Transverse colon (tissue), 4 donors: ENCODE data around the gene PPARGC1A.

ENCODE experiments used
- EP300 ChIP-seq: sonication (generic); formaldehyde crosslinking; IDR thresholded peaks from one replicate; pipeline ENCODE4 v1.6.1; 2017; ENCODE audit warnings: antibody characterized with exemption, low read depth
- POLR2AphosphoS5 ChIP-seq, 3 donors: sonication (generic); formaldehyde crosslinking; IDR thresholded peaks; one replicate each; pipeline ENCODE4 v1.6.1; 2016; ENCODE audit warnings: antibody characterized with exemption in 3 of 3
- TF ChIP-seq, protein P1 (sequence below), 5 experiments: fragments of 200-600 bp in 3 of 5; fragments of 450-650 bp in 2 of 5; sonication (generic) in 3 of 5; IDR thresholded peaks; 1 replicate in 2 of 5; 2 replicates in 3 of 5; pipeline ENCODE4 v1.5.1; 2016 to 2017; ENCODE audit warnings: antibody characterized with exemption in 5 of 5, inconsistent platforms in 3 of 5, mild to moderate bottlenecking in 2 of 5, moderate library complexity in 1 of 5

DNA sequence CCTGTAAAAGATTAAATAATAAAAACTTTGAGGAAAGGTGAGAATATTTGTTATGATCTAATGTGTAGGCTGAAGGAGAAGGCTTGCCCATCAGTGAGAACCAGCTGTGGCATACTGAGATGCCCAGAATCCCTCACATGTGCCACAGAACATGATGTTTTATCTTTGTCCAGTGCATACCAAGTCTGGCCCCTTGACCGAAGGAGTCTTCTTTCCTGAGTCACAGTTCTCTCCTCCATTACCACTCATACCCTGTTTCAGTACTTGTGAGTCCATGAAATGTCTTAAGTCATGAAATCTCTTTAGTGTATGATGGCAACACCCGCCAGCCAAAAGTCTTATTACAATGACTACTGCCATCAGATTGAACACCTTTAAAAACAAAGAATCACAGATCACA, 42.7 kb downstream of the PPARGC1A start:
- TF ChIP-seq, protein P1, sequence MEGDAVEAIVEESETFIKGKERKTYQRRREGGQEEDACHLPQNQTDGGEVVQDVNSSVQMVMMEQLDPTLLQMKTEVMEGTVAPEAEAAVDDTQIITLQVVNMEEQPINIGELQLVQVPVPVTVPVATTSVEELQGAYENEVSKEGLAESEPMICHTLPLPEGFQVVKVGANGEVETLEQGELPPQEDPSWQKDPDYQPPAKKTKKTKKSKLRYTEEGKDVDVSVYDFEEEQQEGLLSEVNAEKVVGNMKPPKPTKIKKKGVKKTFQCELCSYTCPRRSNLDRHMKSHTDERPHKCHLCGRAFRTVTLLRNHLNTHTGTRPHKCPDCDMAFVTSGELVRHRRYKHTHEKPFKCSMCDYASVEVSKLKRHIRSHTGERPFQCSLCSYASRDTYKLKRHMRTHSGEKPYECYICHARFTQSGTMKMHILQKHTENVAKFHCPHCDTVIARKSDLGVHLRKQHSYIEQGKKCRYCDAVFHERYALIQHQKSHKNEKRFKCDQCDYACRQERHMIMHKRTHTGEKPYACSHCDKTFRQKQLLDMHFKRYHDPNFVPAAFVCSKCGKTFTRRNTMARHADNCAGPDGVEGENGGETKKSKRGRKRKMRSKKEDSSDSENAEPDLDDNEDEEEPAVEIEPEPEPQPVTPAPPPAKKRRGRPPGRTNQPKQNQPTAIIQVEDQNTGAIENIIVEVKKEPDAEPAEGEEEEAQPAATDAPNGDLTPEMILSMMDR (IDR thresholded peaks at IDR 0.05) = no peak
- TF ChIP-seq EP300 (no peak), POLR2AphosphoS5 (IDR thresholded peaks at IDR 0.05) (no peak)
